NCI-H748 (cell line): ENCODE data around the gene STON1.
A peak's percentile ranks its signal among the peaks of the same experiment; 100 is the strongest.
"Not testable (repeated sequence)": the region's sequence is repeated elsewhere in the genome, so short reads cannot be mapped to it uniquely, and the experiment has no call there.

ENCODE experiments used
- DNase-seq: peaks from one replicate; lab custom pipeline; 2025; ENCODE audit not compliant: unreplicated experiment; lab: John Stamatoyannopoulos, UW

Gene STON1

DNA sequence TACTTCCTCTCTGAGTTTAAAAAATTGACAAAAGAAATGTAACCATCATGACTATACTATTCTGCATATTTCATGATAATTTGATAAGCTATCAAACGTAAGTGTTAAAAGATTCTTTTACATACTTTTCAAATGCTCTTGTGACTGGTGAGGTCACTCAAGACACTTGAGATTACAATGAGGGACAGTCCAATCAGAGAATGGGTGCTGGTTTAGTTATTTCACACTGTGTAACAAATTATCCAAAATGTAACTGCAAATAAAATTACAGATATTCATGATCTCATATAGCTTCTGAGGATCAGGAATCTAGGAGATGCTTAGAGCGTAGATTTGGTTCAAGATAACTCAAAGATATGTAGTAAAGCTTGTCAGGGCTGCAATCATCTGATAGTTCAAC, 83.3 kb downstream of the STON1 start:
- DNase-seq: no peak

DNA sequence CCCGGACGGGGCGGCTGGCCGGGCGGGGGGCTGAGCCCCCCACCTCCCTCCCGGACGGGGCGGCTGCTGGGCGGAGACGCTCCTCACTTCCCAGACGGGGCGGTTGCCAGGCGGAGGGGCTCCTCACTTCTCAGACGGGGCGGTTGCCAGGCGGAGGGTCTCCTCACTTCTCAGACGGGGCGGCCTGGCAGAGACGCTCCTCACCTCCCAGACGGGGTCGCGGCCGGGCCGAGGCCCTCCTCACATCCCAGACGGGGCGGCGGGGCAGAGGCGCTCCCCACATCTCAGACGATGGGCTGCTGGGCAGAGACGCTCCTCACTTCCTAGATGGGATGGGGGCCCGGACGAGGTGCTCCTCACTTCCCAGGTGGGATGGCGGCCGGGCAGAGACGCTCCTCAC, 84.6 kb downstream of the STON1 start:
- DNase-seq: not testable (repeated sequence)

DNA sequence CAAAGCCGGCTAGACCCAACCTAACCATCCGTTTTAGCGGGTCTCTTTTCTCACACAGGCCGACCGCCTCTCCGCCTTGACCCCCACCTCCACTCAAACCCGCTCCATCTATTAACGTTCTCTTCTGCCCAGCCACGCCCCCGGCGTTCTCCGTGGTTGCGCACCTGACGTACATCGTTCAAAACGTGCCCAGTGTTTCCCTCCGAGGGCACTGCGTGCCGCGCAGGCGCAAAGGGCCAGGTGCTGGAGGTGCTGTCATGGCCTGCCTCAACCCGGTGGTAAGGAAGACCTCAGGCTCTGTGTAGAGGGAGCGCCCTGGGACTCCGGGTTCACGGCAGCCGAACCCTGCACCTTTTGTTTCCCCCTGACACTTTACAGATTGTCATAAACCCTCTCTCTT, 87.7 kb downstream of the STON1 start, which contains the start of gene GTF2A1L:
GTF2A1L (plus strand) TSS at position 239 of the 400 bp plus-strand sequence; CDS start at position 258, 19 bp downstream.
- DNase-seq: no peak

DNA sequence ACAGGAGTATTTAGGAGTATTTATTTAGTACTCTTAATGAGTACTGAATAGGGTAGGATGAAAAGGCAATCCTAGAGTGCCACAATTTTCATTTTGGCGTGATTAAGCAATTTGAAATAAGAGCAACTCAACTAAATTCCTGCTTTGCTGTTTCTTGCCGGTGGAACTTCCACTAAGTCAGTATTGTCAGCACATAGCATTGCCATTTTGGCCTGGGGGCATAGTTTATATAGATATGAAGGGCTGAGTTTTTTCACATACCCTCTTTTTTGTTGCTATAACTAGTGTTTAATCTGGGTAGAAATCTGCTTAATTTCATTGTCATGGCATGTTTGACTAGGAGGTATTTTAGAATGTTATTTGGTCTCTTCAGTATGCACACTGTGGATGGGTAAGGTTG, 89.6 kb downstream of the STON1 start:
- DNase-seq: no peak

DNA sequence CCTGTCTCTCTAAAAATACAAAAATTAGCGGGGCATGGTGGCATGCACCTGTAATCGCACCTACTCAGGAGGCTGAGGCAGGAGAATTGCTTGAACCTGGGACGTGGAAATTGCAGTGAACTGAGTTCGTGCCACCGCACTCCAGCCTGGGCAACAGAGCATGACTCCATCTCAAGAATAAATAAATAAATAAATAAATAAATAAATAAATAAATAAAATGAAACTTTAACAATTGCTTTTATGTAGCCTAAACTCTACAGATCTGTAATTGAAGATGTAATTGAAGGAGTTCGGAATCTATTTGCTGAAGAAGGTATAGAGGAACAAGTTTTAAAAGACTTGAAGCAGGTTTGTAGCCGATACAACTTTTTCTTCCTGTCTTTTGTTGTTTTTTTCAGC, 90.7 kb downstream of the STON1 start:
- no peak for DNase-seq

DNA sequence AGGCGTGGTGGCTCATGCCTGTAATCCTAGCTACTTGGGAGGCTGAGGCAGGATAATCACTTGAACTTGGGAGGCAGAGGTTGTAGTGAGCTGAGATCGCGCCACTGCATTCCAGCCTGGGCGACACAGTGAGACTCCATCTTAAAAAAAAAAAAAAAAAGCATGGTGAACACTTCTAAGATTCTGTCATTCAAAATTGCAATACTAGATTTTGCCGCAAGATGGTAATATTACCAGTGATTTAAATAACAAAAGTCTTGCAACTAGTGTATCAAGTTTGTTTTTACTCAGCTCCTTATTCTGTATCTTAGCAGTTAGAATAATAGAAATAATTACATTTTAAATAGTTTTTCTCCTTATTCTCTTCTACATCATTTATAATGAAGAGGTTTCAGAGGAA, 92.7 kb downstream of the STON1 start:
- peak; percentile 12 for DNase-seq

DNA sequence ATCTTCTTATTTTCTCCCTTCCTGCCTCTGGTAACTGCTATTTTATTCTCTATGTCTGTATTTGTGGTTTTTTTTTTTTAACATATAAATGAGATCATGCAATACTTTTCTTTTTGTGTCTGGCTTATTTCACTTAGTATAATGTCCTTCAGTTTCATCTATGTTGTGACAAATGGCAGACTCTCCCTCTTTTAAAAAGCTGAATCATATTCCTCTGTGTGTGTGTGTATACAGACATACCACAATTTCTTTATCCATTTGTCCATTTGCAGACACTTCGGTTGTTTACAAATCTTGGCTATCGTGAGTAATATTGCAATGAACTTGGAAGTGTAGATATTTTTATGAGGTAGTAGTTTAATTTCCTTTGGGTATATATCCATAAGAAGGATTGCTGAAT, 94.7 kb downstream of the STON1 start:
- DNase-seq: no peak

DNA sequence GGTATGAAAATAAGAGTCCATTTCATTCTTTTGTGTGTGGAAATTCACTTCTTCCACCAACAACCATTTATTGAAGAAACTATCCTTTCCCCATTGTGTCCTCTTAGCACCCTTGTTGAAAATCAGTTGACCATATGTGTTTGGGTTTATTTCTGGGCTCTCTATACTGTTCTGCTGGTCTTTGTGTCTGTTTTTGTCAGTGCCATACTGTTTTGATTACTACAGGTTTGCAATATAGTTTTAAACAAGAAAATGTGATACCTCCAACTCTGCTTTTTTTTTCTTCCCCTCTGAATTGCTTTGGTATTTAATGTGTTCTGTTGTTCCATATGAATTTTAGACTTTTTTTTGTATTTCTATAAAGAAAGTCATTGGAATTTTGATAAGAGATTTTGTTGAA, 96.1 kb downstream of the STON1 start:
- no peak for DNase-seq

DNA sequence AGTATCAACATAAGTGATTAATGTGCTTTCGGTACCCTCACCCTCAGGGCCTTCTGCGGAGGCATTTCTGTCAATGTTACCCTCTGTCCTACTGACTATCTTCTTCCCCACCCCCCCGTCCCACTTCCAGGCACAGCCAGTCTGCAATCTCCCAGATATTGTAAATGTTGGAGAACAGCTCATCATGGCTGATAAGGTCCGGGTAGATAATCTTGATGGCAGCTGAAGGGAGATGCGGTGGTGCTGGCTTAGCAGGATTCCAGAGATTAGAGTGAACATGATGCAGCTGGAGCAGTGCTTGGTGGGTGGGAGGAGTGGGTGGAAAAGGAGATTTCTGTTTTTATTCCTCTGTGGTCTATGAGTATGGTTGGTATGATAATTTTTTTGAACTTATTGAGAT, 103.2 kb downstream of the STON1 start:
- no peak for DNase-seq

DNA sequence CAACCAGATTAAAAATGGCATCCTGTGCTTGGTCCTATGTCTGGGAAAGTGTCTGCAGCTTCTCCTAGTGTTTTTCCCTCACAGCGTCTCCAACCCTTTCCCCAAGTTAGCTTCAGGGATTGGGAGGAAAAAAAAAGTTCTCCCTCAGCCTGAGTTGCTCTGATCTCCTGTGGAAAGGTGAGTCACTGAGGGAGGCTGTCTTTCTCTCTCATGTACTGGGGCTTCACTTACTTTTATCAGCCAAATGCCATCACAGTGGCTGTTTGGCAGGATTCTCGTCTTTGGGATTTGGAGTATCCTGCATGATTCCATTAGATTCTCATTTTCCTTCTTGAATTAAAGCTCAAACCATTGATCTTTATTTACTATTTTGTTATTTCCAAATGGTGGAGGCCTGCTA, 105.8 kb downstream of the STON1 start:
- no peak for DNase-seq

DNA sequence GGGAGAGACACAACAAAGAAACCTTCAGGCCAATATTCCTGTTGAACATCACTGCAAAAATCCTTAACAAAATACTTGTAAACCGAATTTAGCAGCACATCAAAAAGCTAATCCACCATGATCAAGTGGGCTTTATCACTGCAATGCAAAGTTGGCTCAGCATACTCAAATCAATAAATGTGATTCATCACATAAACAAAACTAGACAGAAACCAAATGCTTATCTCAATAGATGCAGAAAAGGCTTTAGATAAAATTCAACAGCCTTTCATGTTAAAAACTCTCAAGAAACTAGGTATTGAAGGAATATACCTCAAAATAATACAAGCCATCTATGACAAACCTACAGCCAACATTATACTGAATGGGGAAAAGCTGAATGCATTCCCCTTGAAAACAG, 108.3 kb downstream of the STON1 start:
- no peak for DNase-seq
